ENCODE measurements around the gene RHEB.

Gene RHEB

GRCh38 chr7:151429560-151430331, 89.9 kb downstream of the RHEB start:
- DNase-seq, result no peak

- DNase-seq, result no peak
Observed at GRCh38 chr7:151429237-151429559, 90.5 kb downstream of the RHEB start.

- no peak for DNase-seq
Observed at GRCh38 chr7:151428378-151429236, 91.1 kb downstream of the RHEB start.

DNA sequence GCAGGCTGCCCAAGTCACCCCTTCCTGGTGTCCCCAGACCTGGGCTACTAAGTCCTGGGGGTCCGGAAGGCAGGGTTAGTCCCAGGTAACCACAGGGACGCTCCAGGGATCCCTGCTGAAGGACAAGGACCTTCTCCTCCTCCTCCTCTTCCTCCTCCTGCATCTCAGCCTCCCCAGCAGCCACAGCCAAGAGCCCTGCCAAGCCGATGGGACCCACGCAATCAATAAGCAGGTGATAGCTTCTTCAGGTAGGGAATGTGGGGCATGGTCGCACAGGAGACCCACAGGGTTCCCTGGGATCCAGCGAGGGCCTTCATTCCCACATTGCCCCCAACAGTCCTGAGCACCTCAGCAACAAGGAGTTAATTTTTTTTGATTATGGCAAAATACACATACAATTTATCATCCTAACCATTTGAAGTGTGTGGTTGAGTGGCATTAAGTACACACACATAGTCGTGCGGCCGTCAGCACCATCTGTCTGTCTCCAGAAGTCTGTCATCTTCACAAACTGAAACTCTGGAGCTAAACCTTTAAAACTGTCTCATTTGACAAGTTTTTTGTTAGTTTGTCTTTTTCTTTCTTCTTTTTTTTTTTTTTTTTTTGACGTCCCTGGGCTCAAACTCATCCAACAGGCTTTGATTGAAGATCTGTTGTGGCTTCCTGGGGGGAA, 91.9 kb downstream of the RHEB start:
- peak; percentile 66 for DNase-seq

DNA sequence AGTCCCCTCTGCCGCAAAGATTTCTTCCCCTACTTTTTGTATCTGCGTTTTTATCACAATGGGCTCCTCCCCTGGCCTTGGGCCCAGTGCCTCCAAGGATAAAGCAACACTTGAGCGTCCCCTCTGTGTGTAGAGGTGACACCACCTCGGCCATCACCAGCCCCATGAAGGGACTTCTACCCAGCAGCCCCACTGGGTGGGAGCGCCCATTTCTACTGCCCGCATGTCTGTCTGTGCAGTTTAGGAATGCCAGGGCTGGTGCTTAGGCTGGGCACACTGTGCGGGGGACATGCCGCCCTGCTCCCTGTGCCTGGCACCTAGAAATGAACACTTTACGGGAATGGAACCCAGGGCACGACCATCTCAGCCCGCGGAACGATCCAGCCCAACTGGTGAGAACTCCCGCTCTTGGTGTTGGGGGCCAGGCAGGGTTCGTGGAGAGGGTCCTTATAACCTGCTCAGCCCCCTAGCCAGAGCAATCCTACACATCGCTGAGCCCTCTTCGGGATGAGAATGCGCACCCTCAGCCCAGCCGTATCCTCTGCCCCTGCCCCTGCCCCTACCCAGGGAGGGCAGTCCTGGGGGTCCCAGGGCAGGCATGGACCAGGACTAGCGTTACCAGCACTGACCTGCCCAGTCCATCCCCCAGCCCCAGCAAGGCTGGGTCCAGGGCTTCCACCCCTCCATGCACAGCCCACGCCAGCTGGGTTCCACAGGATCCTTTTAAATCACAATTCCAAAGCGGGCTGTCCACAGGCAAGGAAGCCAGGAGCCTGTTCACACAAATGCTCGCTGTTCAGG, 92.6 kb downstream of the RHEB start:
- DNase-seq, result no peak

DNA sequence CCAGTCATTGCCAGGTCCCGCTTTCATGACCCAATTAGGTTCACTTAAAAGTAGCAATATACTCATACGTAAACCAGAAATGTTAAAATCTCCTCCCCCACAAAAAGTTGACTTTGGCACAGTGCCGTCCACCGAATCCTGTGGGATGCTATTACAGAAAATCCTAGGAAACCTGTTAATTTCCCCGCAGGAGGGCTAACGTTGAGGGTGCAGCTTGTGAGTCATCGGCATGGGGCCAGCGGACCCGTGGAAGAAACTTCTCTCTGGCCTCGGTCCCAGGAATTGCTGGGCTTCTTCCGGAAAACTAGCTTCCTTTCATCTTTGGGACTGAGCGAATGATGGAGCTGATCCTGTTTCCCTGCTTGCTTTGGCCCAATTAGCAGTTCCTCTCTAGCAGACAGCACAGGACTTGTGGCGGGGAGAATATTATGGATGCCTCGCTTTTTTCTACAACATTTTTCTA, 93.2 kb downstream of the RHEB start:
- no peak for DNase-seq

DNA sequence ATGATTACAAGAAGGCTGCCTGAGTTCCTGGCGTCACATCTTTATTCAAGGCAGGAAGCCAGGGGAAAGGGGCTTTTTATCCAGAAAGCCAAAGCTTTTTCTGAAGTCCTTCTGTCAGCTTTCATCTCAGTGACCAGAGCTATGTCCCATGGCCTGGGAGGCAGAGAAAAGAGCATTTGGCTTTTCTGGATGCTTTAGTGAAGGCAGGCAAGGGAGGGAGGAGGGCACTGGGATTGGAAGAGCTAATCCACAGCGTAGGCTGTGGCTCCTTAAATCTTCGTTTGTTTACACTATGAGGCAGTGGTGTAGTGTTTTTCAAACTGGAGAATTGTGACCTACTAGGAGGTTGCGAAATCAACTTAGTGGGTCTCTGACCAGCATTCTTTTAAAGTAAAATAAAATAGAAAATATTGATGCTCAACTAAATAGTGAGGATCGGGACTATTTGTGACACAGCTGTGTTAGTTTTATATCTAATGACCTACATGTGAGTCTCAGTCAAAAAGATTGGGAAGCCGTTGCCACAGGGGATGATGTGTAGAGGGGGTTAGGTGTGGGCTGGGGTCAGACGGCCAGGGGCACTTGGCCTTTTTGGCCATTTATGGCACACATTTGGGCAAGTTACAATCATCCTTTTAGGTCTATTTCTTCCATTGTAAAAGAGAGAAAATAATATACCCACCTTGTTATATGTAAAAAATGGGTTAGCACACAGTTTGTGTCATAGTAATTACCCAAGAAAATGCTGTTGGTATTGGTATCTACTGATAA, 93.8 kb downstream of the RHEB start:
- DNase-seq, result no peak

- DNase-seq, result no peak
Observed at GRCh38 chr7:151424799-151425198, 94.9 kb downstream of the RHEB start.

DNA sequence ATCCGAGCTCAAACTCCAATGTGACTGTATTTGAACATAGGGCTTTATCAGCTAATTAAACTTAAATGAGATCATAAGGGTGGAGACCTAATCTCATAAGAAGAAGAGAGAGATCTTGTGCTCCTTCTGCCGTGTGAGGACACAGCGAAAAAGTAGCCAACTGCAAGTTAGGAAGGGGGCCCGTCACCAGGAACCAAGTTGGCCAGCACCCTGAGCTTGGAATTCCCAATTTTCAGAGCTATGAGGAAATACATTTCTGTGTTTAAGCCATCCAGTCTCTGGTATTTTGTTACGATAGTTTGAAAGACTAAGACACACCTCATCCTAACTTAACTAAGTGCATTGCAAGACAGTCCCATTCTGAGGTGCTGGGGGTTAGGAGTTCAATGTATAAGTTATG, 95.8 kb downstream of the RHEB start:
- no peak for DNase-seq

GRCh38 chr7:151423226-151423625, 96.5 kb downstream of the RHEB start:
- no peak for DNase-seq

- no peak for DNase-seq
Observed at GRCh38 chr7:151422212-151422611, 97.5 kb downstream of the RHEB start.

- DNase-seq, result no peak
Observed at GRCh38 chr7:151420144-151420543, 99.6 kb downstream of the RHEB start.

DNA sequence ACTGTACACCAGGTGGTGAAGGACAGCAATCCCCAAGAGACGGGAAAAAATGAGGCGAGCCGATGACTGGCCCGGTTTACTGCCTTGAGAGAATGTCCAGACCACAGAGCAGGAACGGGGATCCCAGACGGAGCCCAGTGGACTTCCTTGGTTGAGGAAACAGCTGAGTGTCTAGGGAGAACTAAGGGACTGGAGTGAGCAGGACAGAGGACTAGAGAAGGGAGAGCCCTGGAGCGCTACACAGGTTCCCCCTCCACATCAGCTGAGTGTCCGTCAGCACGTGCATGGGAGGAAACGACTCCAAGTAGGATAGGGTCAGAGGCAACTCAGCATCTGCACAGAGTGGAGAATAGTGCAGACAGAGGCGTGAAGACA, 102.8 kb downstream of the RHEB start:
- DNase-seq, result no peak

GRCh38 chr7:151416112-151416940, 103.4 kb downstream of the RHEB start:
- DNase-seq, result no peak

All from NCI-H2171 treated with DMSO at 0.1 percent for 48 hours (cell line).